ENCODE data around the gene NCLN.
"Not testable (repeated sequence)": the region's sequence is repeated elsewhere in the genome, so short reads cannot be mapped to it uniquely, and the experiment has no call there.

The NCLN gene

DNA sequence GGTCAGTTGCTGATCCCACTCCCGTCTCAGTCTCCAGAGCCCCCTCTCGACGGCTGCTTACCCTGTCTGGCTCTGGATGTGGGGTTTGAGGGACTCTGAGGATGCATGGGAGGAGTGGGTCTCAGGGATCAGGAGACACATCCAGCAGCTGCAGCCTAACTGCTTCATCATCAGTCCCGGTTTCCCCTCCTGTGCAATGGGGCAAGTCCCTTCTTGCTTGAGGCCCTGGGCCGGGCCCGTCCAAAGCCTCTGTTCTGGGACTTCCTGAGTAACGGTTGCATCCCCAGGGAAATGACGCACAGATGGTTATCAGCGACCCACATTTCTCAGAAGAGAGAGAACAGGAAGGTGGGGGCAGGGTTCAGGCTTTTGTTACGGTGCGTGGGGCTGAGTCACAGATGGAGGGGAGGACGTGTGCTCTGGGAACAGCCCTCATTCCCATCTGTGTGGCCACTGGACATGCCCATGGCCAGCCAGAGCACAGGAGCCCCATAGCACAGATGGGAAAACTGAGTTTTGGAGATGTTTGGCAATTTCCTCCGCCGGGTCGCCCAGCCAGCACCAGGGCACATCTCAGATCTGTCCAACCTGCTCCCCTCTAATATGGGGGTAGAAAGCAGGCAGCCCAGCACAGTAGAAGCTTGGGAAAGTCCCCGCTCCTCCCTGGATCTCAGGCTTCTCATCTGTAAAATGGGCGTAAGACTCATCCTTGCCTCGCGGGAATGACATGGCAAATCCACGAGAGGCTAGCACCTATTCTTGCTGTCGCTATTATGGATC is 30.6 kb upstream of the NCLN start:
- DNase-seq: peak; percentile 87 to 88

DNA sequence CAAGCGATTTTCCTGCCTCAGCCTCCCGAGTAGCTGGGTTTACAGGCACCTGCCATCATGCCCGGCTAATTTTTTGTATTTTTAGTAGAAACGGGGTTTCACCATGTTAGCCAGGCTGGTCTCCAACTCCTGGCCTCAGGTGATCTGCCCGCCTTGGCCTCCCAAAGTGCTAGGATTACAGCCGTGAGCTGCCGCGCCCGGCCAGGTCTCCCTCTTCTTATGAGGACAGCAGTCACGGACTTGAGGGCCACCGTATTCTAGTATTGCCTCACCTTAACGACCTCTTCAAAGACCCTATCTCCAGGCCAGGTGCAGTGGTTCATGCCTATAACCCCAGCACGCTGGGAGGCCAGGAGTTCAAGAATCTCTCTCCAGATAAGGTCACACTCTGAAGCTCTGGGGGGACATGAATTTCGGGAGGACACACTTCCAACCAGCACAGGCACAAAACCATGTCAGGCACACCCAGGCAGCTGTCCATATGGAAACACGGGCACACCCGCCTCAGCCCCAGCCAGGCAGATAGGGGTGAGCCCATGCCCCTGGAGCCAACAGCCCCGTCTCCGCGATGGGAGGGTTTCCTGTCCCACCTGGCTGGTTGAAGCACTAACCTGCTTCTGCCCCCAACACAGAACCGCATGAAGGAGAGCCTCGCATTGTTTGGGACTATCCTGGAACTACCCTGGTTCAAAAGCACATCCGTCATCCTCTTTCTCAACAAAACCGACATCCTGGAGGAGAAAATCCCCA is 28.5 kb upstream of the NCLN start:
- DNase-seq: no peak

DNA sequence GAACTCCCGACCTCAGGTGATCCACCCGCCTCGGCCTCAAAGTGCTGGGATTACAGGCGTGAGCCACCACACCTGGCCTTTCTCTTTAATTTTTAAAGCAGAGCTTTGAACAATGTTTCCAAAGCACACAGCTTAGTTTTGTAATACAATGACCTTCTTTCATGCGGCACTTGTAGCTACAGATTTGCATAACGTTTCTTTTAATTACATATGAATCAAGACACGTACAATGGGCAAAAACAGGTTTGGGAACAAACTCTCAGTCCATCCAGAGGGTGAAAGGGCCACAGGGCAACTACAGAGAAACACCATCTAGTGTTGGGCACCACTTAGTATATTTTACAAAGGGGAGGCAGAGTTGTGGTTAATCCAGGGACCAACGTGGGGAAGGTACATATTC is 26.2 kb upstream of the NCLN start:
- DNase-seq: no peak

DNA sequence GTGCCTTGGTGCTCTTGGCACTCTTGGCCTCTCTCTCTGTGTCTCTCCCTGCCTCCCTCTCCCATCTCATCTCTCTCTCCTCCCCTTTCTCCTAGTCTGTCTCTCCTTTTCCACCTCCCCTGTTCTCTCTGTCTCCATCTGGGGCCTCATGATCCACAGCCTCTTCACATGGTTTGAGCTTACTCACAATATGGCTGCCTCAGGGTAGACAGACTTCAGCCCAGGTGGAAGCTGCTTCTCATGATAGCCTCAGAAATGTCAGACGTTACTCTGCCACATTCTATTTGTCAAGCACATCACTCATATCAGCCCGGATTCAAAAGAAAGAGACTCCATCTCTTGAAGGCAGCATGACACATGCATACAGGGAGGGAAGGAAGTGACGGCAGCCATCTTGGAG is 25.5 kb upstream of the NCLN start:
- no peak for DNase-seq

DNA sequence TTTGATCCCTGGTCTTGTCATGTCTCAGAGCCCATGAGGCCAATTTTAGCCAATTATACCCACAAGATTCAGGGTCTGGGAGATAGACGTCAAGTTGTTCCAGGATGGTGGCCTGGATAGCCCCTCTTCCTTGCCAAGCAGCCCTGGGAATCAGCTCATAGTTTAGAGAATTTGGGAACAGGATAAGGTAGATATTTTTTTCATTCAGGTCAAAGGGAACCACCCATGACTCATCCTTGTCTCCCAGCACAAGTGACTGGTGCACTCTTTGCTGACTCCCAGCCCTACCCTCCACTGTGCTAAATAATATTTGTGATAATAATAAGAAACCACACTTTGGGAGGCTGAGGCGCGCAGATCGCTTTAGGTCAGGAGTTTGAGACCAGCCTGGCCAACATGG is 24.3 kb upstream of the NCLN start:
- no peak for DNase-seq

DNA sequence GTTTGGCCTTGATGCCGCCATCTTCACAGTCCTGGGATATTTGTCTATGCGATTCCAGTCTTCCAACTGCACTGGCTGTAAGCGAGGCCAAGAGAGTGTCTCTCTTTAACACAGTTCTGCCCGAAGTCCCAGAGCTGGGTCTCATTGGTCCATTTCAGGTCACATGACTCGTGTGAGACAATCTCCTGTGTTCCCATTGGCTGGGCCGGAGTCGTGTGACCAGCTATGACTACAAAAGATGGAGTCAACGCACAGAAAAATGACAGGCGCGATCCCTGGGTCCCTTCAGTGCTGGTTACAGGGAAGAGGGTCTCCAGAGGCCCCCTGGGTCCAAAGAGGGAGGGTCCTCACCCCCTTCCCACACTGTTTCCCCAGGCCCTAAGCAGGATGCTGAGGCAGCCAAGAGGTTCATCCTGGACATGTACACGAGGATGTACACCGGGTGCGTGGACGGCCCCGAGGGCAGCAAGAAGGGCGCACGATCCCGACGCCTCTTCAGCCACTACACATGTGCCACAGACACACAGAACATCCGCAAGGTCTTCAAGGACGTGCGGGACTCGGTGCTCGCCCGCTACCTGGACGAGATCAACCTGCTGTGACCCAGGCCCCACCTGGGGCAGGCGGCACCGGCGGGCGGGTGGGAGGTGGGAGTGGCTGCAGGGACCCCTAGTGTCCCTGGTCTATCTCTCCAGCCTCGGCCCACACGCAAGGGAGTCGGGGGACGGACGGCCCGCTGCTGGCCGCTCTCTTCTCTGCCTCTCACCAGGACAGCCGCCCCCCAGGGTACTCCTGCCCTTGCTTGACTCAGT is 23.1 kb upstream of the NCLN start:
- peak; percentile 36 to 47 for DNase-seq

DNA sequence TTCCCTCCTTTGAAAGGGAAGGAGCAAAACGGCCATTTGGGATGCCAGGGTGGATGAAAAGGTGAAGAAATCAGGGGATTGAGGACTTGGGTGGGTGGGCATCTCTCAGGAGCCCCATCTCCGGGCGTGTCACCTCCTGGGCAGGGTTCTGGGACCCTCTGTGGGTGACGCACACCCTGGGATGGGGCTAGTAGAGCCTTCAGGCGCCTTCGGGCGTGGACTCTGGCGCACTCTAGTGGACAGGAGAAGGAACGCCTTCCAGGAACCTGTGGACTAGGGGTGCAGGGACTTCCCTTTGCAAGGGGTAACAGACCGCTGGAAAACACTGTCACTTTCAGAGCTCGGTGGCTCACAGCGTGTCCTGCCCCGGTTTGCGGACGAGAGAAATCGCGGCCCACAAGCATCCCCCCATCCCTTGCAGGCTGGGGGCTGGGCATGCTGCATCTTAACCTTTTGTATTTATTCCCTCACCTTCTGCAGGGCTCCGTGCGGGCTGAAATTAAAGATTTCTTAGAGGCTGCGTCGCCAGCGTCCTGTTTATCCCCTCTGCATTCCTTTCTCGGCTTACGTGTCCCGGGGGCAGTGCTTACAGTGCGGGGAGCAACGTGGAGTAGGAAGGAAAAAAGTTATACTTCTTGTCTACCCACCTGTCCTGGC is 22.4 kb upstream of the NCLN start:
- peak; percentile 79 to 85 for DNase-seq

DNA sequence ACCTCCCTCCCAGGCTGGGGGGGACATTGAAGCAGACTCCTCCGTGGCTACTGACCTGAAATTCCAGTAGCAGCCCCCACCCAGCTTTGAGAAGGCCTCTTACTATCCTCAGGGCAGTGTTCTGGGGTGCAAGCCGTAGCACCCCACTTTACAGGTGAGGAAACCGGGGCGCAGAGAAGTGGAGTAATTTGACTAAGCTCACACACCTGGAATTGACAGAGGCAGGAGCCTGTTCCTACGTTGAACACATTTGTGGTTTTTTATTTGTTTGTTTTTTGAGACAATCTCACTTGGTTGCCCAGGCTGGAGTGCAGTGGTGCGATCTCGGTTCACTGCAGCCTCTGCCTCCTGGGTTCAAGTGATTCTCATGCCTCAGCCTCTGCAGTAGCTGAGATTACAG is 21.8 kb upstream of the NCLN start:
- no peak for DNase-seq

DNA sequence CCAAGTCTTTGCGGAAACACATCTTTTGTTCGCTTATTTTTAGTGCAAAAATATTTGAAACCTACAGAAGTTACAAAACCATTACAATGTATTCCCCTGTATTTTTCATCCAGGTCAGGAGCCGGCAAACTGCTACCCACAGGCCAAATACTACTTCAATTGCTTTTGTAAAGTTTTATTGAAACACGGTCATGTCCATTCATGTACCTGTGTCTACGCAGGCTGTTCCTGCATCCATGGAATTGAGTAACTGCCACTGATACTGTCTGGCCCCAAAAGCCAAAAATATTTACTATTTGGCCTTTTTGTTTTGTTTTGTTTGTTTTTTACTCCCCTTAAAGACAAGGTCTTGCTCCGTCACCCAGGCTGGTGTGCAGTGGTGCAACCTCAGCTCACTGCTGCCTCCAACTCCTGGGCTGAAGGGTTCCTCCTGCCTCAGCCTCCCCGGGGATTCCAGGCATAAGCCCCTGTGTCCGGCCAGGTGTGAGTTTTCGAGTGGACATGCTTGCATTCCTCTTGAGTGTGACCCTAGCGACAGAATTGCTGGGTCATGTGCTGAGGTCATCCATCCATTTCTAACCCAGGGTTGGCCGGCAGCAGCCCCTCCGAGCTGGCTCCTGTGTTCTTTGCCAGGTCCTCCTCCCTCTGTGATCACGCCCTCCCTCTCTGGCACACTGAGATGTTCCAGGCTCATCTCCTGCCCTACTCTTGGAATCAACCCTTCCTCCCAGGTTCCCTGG is 18.0 kb upstream of the NCLN start:
- no peak for DNase-seq

DNA sequence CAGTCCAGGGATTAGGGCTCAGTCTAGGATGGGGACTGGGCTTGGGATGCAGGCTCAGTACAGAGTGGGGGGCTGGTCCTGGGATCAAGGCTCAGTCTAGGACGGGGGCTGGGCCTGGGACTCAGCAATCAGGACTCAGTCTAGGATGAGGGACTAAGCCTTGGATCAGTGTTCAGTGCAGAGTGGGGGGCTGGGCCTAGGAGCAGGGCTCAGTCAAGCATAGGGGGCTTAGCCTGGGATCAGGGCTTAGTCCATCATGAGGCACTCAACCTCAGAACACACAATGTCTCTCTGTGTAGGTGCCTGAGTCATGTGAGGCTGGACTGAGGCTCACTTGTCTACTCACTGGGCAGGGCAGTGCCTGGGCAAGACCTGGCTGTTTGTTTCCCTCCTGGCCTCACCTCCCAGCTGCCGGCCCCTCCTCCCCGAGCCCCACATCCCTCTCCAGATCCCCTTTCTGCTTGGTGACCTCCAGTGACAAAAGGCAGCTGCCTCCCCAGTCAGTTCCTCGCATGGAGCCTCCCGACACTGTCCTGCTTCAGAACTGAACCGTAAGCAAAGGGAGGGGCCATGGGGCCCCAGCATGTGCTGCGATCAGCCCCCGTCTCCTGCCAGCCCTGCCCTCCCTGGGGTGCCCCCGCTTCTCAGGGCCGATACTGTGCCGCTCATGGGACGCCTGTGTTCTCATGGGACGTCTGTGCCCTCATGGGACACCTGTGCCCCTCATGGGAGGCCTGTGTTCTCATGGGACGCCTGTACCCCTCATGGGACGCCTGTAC is 13.6 kb upstream of the NCLN start:
- DNase-seq: peak in 1 of 2 donors; percentile 54

DNA sequence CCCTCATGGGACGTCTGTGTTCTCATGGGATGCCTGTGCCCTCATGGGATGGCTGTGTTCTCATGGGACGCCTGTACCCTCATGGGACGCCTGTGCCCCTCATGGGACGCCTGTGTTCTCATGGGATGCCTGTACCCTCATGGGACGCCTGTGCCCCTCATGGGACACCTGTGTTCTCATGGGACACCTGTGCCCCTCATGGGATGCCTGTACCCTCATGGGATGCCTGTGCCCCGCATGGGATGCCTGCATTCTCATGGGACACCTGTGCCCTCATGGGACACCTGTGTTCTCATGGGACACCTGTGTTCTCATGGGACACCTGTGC is 13.1 kb upstream of the NCLN start:
- DNase-seq: not testable (repeated sequence)

DNA sequence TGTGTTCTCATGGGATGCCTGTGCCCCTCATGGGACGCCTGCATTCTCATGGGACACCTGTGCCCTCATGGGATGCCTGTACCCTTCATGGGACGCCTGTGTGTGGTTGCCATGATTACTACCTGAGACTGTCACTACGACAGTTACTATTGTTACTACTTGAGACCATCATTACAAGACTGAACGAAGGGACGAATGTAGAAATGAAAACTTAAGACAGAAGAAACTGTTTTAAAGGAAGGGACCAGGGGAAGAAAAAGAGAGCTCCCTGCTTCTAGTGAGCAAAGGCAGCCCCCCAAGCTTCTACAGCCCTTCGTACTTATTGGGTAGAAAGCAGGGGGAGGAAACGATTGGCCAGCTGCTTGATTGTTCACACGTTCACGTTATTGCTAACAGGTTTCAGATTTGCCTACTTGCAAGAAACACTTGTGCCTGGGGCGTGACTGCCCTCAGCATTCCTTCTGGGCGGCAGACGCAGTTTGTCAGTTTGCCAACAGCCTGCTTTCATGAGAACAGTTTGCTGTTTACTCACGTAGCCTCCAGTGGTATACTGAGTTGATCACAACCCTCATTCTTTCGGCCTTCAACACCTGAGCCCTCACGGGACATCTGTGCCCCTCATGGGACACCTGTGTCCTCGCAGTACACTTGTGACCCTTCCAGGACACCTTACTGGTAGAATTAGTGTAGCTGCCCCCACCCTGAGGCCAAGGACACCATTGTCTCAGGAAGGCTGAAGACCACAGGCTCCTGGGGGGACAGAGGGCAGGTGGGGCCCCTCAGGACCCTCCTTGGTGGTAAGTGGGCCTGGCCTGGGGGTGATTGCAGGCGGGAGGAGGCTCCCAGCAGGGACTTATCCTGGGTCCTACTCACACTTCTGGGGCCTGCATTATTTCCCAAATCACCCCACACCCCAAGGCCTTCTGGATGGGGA is 9.7 kb upstream of the NCLN start:
- peak; percentile 47 to 51 for DNase-seq

DNA sequence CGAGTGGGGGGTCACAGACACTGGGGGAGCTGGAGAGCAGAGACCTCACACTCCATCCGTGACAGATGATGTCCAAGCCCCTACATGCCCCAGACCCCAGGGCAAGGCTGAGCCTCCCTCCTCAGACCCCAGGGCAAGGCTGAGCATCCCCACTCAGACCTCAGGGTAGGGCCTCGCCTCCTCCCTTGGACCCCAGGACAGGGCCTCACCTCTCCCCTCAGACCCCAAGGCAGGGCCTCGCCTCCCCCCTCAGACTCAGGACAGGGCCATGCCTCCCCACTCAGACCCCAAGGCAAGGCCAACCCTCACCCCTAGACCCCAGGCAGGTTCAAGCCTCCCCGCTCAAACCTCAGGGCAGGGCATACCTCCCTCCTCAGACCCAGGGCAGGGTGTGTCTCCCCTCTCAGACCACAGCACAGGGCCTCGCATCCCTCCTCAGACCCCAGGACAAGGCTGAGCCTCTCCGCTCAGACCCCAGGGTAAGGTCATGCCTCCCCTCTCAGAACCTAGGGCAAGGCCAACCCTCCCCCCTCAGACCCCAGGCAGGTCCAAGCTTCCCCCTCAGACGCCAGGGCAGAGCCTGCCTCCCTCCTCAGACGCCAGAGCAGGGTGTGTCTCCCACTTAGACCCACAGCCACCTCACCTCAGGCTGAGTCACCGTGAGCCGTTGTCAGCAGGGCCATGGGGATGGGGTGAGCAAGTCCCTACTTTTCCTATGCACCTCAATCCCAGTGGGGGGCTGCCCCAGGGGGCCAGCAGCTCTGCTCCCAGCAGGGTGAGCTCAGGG is 8.8 kb upstream of the NCLN start:
- peak; percentile 70 to 75 for DNase-seq

DNA sequence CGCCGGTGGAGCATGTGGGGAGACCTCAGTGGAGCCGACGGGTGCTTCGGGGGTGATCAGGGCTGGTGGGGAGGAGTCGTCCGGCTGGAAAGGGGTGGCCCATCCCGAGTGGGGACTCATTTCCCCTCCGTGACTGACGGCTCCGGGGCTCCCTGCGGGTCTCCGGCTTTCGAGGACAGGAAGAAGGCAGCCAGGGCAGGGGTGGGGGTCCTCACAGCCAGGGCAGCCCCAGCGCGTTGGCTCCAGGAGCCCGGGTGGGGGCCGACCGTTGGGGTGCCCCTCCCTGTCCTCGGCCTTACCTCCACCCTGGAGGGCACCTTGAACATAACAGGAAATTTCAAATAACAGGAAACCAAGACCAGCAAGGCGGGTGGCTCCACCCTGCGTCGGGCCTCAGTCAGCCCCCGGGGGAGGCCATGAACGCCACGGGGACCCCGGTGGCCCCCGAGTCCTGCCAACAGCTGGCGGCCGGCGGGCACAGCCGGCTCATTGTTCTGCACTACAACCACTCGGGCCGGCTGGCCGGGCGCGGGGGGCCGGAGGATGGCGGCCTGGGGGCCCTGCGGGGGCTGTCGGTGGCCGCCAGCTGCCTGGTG is 7.3 kb upstream of the NCLN start, which contains the start of gene S1PR4:
S1PR4 (plus strand) TSS at position 393 of the 596 bp plus-strand sequence; CDS start at position 417, 24 bp downstream.
- DNase-seq: peak; percentile 78 to 81

DNA sequence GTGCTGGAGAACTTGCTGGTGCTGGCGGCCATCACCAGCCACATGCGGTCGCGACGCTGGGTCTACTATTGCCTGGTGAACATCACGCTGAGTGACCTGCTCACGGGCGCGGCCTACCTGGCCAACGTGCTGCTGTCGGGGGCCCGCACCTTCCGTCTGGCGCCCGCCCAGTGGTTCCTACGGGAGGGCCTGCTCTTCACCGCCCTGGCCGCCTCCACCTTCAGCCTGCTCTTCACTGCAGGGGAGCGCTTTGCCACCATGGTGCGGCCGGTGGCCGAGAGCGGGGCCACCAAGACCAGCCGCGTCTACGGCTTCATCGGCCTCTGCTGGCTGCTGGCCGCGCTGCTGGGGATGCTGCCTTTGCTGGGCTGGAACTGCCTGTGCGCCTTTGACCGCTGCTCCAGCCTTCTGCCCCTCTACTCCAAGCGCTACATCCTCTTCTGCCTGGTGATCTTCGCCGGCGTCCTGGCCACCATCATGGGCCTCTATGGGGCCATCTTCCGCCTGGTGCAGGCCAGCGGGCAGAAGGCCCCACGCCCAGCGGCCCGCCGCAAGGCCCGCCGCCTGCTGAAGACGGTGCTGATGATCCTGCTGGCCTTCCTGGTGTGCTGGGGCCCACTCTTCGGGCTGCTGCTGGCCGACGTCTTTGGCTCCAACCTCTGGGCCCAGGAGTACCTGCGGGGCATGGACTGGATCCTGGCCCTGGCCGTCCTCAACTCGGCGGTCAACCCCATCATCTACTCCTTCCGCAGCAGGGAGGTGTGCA is 6.6 kb upstream of the NCLN start:
- DNase-seq: no peak

DNA sequence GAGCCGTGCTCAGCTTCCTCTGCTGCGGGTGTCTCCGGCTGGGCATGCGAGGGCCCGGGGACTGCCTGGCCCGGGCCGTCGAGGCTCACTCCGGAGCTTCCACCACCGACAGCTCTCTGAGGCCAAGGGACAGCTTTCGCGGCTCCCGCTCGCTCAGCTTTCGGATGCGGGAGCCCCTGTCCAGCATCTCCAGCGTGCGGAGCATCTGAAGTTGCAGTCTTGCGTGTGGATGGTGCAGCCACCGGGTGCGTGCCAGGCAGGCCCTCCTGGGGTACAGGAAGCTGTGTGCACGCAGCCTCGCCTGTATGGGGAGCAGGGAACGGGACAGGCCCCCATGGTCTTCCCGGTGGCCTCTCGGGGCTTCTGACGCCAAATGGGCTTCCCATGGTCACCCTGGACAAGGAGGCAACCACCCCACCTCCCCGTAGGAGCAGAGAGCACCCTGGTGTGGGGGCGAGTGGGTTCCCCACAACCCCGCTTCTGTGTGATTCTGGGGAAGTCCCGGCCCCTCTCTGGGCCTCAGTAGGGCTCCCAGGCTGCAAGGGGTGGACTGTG is 5.9 kb upstream of the NCLN start:
- DNase-seq: no peak

DNA sequence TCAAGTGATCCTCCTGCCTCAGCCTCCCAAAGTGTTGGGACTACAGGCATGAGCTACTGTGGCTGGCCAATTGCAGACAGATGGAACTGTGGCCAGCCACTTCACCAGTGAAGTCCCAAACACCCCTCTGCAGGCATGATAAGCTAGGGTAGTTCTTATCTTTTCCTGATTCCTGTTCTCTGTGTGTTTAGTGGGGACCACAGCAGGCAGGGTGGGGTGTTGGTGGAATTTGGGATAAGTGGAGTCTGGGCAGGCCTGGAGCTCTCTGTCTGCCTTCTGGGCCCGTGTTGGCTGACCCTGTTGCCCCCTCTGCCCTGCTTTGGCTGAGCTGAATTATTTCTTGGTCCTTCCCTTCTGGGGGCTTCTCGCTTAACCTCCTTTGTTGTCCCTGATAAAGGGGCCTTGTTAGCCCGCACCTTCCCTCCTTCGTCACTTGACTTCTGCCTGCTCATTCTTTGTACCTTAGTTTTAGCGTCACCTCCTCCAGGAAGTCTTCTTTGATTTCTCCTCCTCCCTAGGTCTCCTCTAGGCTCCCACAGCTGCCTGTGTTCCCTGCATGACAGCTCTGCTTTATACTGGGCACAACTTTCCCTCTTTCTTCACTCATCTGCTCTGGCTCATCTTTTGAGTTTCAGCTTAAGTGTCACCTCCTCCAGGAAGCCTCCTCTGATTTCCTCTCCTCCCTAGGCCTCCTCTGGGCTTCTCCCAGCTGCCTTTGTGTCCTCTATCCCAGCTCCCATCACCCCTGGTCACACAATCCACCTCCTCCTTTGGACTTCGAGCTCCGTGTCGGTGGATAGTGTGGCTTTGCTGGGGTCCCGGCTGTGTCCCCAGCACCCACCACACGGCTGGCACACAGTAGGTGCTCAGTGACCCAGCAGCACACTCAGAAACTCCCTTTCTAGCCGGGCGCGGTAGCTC is 1.7 kb upstream of the NCLN start:
- no peak for DNase-seq

All from CD4-positive, alpha-beta T cell treated with Interleukin-1 beta for 1 hour (primary cell).